GM18499 (cell line): ENCODE results near the gene LRP1B.
"Not testable (repeated sequence)": the region's sequence is repeated elsewhere in the genome, so short reads cannot be mapped to it uniquely, and the experiment has no call there.

Source experiments
- ATAC-seq: cut with Tn5 transposase; IDR thresholded peaks from one replicate; pipeline ENCODE4 v1.9.1; 2021; ENCODE audit warnings: moderate number of reproducible peaks; ENCODE audit not compliant: insufficient read depth, unreplicated experiment

Gene LRP1B

DNA sequence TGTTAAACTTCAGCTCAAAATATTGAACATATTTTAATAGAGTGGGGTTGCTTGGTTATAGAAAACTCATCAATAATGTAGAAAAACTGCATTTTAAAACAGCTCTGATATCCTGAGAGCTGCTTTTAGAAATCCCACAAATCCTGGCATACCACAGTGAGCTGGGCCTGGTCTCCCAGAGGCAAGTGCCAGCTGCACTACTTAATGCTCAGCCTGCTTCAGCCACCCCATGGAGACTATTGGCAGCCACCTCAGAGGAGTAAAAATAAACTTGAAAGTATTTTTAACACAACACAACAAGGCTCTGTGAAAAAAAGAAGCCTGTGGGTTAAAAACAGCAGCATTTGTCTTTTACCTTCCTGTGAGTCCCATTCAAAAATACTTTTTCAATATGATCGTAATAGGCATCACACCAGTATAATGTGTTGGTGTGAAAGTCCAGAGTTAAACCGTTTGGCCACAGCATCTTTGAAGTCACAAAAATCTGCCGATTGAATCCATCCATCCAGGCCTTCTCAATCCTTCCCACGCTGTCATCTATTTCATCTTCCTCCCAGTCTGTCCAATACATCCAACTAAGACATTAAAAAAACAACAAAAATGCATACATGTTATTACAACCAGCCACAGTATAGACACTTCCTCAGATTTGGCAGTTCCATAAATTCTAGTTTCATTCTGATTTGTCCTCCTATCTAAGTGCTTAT is 1115.3 kb downstream of the LRP1B start:
- no peak for ATAC-seq

DNA sequence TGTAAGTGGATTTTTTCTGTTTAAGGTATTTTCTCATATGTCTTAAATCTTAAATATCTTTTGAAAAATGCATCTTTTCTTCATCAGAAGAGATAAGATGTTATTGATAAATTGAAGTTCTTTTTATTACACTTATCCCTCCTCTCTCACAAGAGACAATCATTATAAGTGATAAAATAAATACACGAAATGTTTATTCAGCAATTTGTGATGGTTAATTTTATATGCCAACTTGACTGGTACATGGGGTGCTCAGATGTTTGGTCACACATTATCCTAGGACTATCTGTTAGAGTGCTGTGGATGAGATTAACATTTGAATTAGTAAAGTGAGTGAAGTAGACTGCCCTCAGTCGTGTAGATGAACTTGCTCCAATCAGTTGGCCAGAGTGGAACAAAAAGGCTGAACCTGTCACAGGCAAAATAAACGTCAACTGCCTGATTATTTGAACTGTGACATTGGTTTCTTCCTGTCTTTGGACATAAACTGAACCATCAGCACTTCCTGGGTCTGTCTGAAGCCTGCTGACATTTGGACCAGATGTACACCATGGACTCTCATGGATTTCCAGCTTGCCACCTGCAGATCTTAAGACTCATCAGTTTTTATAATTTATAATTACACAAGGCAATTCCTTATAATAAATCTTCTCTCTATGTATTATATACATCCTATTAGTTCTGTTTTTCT is 1126.7 kb downstream of the LRP1B start:
- ATAC-seq, result no peak

DNA sequence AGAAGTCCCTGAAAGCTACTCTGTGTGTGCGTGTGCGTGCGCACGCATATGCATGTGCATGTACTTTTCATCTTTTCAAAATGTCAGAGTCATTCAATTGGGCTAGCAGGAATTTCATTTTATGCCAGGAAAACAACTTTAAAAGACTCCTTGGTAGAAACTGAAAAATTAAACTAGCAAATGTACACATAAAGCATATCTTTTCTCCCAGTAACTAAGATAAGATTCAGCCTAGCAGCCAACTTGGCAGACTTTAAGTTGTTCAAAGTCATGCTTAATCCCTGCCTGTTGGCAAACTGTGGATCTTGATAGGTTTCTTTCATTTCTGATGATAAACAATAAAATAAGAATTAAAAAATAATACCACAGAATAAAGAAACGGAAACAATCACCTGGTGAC is 1129.1 kb downstream of the LRP1B start:
- no peak for ATAC-seq

DNA sequence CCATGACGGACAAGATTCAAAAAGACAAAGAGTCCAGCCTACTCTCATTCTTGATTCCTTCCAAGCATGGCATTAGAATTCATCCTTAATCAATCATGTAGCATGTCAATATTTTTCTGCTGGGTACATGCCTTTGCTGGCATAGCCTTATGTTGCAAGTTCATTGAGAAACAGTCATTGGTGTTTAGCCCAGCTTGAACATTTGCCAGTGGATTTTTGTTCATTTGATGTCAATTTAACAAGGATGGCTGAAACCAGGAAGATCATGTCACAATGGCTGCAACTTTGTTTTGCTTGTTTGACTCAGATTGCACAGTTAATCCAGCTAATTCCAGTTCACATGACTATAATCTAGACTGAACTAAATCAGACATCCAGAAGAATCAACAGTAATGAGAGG is 1132.2 kb downstream of the LRP1B start:
- ATAC-seq, result no peak

DNA sequence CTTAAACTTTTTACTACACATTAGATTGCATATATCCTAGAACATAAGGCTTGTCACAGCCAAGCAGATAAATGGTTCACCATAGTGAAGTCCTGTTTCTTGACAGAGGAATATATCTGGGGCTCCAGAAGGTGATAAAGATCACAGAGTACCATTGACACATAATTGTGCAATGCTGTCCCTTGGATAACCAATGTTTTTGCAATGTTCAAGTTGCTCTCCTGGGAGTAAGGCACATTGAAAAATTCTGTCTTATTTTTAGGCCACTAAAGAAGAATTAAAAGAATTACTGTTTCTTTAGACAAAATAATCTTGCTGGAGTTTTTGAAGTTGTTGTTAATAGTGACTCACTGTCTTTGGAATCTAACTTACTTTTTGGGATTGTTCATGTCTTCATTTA is 1132.8 kb downstream of the LRP1B start:
- ATAC-seq, result no peak

DNA sequence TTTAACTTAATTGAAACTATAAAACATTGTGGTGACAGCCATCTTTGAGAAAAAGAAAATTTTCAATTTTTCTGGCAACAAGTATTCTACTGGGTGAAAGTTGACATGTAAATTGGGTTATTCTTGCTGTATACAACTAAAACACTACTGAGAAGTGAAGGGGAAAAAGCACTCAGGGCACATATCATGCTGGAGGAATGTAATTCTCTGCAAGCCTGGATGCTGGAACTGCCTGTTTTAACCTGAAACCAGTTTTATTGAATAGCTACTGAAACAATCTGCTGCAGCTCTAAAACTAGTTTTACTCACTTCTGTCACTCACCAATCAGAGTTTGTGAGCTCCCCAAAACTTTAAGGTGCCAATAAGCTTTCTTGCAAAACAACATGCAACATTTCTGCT is 1136.0 kb downstream of the LRP1B start:
- ATAC-seq, result no peak

DNA sequence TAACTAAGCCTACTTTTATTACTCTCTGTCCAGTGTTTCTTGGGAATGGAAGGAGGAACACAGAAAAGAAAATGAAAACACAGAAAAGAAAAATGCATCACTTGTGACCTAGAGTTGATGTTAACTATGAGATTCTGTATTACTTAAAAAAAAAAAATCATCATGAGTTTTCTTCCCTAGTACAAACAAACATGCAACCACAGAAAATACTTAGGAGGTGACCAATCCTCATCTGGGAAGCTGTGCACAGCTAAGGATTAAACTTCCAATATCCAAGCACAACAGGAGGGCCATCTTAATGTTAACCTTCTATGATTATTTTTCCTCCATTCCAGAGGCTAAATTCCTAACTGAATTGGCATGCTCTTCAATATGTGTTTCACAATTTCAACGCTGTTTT is 1140.4 kb downstream of the LRP1B start:
- ATAC-seq, result no peak

DNA sequence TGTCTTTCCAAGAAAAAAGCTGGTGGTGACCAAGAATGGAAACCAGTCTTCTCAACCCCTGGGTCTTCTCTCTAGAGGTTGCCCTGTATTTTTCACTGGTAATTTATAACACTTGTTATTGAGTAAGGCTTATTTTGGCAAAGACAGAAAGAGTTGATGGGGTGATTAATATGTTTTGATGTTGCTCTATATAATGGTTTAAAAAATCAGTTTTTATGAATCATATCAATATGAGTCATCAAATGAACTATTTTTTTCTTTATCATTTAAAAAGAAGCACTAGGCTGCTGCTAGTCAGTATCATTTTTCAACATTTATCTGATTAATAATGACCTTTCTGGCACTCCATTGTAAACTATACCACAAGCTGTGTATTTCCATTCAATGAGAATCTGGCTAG is 1142.2 kb downstream of the LRP1B start:
- no peak for ATAC-seq

DNA sequence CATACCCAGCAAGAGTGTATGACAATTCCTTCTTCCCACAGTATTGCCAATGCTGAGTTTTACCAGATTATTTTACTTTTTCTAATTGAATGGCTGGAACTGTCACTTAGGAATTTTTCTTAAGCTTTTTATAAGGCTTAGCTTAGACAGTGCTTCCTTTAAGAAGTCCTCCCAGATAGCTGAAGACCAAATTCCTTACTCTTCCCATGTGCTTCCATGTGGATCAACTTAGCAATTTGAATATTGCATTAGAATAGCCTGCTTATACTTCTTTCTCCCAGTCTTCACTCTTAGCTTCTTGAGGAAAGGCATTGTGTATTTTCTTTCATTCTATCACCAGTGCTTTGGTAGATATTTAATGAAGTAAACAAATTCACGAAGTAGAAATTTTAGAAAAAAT is 1144.4 kb downstream of the LRP1B start:
- no peak for ATAC-seq

DNA sequence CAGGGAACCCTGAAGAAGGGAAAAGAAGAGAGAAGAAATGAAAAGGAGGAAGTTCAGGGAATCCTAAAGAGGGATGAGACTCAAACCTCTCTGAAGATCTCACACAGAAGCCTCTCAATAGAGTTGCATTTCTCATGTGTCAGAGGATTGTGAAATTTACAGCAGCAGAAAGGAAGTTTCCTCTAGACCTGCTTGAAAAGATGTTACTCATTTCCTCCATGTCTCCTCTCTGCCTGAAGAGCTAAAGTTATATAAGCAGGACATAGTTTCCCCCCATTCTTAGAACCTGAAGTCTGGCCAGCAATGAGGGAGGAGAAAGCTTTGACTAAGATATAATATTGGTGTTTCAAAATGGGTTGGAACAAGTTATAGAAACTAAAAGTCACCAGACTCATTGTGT is 1155.6 kb downstream of the LRP1B start:
- ATAC-seq, result no peak

DNA sequence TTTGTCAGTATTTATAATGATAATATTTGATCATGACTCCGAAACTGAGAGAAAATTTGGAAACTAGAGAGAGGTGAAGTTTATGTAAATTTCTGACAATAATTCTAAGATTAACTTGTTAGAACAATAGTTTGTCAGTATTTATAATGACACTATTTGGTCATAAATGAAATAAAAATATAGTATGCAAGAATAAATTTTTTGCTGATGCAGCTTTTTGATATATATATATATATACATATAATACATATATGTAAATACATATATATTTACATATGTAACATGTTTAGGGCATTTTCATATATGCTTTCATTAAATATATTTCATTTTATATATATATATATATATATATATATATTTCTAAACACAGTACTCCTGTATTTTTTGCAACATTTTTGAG is 1158.1 kb downstream of the LRP1B start:
- no peak for ATAC-seq

DNA sequence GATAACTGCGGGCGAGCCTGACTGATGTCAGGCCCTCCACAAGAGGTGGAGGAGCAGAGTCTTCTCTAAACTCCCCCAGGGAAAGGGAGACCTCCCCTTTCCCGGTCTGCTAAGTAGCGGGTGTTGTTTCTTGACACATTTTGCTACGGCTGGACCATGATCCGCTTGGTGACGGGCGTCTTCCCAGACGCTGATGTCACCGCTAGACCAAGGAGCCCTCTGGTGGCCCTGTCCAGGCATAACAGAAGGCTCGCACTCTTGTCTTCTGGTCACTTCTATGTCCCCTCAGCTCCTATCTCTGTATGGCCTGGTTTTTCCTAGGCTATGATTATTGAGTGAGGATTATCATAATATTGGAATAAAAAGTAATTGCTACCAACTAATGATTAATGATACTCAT is 1166.5 kb downstream of the LRP1B start:
- ATAC-seq, result not testable (repeated sequence)

DNA sequence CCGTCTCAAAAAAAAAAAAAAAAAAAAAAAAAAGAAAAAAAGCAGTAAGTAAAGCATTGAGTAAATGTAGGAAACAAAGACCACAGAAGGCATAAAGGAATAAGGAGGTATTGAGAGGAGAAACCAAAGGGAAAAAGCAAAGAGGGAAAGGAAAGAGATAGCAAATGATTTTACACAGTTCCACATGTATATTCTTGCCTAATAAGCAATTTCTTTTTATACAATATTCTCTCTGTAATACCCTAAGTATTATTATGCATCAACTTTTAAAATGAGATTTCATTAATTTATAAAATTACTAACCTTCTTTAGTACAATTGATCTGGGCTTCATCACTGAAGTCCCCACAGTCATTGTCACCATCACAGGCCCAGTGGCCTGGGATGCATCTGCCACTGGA is 1180.9 kb downstream of the LRP1B start:
- ATAC-seq, result no peak

DNA sequence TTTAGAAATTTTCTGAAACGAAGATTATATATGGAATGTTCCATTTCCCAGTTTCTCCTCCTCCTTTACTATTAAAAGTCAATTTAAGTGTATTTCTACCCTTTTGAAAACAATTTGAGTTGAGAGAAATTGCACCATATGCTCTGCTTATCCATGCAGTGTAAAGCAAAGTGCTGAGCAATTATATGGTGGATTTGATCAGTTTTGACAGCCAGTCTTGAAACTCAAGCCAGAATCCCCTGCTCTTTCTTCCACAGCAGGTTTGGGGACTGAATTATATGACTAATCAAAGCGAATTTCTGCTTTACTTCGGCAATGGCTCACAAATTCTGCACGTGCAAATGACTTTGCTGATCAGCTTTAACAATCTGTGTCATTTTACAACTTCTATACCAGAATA is 1183.6 kb downstream of the LRP1B start:
- no peak for ATAC-seq

DNA sequence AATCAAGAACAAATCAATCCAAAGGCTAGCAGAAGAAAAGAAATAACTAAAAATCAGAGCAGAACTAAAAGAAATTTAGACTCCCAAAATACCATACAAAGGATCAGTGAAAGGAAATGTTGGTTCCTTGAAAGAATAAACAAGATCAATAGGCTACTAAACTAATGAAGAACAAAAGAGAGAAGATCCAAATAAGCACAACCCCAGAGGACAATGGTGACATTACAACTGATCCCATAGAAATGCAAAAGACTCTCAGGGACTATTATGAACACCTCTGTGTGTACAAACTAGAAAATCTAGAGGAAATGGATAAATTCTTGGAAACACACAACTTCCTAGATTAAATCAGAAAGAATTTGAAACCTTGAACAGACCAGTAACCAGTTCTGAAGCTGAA is 1186.9 kb downstream of the LRP1B start:
- no peak for ATAC-seq

DNA sequence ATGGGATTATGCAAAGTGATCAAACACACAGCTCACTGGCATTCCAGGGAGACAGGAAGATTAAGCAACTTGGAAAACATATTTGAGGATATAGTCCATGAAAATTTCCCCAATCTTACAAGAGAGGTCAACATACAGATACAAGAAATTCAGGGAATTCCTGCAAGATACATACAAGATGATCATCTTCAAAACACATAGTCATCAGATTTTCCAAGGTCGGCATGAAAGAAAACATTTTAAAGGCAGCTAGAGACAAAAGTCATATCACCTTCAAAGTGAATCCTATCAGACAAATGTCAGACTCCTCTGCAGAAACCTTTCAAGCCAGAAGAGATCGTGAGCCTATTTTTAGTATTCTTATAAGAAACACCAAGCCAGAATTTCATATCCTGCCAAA is 1188.5 kb downstream of the LRP1B start:
- no peak for ATAC-seq

DNA sequence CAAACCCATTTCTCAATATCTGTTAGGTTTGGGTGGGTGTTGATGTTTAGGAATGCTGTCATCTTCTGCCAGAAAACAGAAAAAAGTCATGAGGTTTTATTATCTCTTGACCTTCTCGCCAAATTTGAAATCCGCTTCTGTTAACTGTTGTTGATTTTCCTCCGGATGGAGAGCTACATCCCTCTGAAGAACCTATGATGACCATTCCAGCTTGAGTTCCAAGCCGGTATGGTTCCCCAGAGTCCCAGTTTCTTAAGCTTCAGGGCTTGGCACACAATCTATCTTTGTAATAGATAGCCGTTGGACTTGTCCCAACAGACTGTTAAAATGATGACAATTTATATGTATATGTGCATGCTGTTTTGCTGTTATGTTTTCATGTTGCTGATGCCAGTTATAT is 1201.0 kb downstream of the LRP1B start:
- ATAC-seq, result no peak

DNA sequence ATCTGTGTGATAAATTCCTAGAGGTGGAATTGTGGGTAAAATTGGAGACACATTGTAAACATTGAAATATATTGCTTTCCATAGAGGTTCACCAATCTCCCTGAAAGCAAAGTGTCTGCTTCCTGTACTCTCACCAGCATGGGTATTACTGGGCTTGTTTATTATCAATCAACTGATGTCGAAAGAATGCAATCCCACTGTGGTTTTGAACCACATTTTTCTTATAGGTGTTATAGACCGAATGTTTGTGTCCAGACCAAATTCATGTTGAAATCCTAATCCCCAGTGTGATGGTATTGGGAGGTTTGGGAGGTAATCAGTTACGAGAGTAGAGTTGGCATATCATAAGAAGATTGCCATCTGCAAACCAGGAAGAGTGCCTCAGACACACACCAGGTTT is 1212.4 kb downstream of the LRP1B start:
- no peak for ATAC-seq

DNA sequence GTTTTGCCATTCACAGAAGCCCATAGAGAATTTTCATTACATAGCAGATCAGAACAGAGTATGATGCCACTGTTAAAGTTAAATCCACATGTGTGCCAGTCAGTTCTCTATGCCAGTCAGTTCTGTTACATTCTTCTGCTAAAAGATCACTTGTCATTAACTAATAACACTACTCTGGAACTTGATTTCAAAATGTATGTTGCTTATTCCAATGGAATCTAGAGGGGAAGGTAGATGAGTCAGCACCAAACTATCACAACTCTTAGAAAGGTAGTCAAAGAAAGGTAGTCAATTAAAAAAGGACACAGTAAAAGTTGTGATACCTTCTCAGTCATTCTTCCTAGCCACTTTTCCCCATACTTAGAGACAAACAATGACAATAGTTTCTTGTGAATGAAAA is 1214.4 kb downstream of the LRP1B start:
- no peak for ATAC-seq

DNA sequence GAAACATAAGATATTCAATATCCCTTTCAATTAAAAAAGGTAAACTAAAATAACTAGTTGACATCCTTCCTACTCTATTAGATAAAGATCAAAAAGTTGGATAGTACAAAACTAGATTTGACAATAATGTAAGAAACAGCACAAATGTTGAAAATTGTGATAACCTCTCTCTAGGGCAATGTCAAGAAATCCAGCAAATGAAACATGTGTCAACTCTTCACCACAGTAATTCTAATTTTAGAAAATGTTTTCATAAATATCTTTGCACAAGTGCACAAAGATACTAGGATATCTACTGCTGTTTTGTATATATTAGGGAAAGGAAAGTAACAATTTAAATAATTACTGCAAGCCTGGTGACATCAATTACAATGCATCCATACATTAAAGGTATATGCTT is 1220.1 kb downstream of the LRP1B start:
- ATAC-seq, result no peak

DNA sequence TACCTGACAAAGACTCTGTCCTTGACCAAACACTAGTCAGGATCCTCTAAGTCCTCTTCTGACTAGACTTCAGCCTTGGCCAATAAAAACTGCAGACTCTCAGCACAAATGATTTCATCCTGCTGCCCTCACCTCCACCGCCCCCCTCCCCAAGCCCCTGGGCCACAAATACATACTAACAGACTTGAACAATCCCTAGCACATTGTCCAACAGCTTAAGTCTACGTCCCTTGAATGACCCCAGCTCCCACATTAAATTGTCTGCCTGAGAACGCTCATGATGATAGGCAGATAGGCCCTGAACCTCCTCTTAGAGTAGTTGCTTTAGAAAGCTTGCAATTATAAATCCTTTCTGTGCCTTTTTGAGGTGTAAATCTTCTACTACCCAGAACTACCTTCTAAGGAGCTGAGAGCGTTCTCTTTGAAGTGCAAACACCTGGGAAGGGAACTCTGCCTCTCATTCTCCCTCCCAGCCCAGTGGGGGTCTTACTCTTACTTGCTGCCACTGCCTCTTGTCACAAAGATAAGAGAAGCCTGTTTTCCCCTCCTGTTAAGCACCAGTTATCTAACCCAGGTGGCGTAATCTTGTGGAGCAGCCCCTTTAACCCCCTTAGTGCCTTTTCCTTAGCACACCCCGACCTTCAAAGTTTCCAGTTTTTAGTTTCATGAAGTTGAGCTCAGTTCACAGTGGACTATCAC is 1225.6 kb downstream of the LRP1B start:
- ATAC-seq, result no peak

DNA sequence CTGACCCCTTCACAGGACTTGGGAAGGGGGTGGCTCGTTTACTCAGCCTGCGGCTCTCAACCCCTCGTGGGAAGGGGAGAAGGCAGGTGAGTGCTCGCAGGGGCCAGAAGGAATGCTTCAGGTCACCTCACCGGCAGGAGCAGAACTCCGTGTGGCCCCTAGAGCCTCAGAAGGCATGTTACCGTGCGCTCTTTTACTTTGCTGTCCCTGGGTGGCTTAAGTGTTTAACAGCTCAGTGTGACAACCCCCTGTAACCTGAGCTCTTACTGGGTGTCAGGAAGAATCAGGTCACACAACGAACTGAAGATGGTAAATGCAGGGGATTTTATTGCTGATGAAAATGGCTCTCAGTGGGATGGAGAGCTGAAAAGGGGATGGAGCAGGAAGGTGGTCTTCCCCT is 1235.4 kb downstream of the LRP1B start:
- ATAC-seq, result no peak
